DMS153 treated with DMSO at 0.1 percent for 48 hours (cell line): Measurements from ENCODE around the gene GRIPAP1.

Experiments
- DNase-seq: peaks from one replicate; lab custom pipeline; 2025; ENCODE audit not compliant: unreplicated experiment; lab: John Stamatoyannopoulos, UW

The GRIPAP1 gene

GRCh38 chrX:48961585-48962091 is 40.4 kb downstream of the GRIPAP1 start:
- no peak for DNase-seq

- no peak for DNase-seq
Measured at GRCh38 chrX:48960291-48960690, 41.8 kb downstream of the GRIPAP1 start.

GRCh38 chrX:48958635-48959094 is 43.4 kb downstream of the GRIPAP1 start:
- DNase-seq: no peak

- DNase-seq: peak; percentile 77
Measured at GRCh38 chrX:48957827-48958634, 44.0 kb downstream of the GRIPAP1 start.

GRCh38 chrX:48957477-48957826 is 44.6 kb downstream of the GRIPAP1 start, which contains the start of gene OTUD5:
Gene OTUD5 (minus strand): TSS chrX:48957607. CDS start chrX:48957570, 37 bp downstream.
- no peak for DNase-seq

GRCh38 chrX:48956728-48957414 is 45.2 kb downstream of the GRIPAP1 start:
- DNase-seq: no peak

- DNase-seq: no peak
Measured at GRCh38 chrX:48948589-48948988, 53.5 kb downstream of the GRIPAP1 start.

GRCh38 chrX:48945517-48946348 is 56.3 kb downstream of the GRIPAP1 start:
- no peak for DNase-seq

GRCh38 chrX:48942895-48943294 is 59.2 kb downstream of the GRIPAP1 start:
- DNase-seq: no peak

- DNase-seq: no peak
Measured at GRCh38 chrX:48940404-48940955, 61.6 kb downstream of the GRIPAP1 start.

GRCh38 chrX:48939524-48940228 is 62.4 kb downstream of the GRIPAP1 start:
- DNase-seq: no peak

- no peak for DNase-seq
Measured at GRCh38 chrX:48938721-48939425, 63.2 kb downstream of the GRIPAP1 start.

GRCh38 chrX:48937054-48937907 is 64.8 kb downstream of the GRIPAP1 start:
- no peak for DNase-seq

- DNase-seq: no peak
Measured at GRCh38 chrX:48936429-48937053, 65.5 kb downstream of the GRIPAP1 start.

GRCh38 chrX:48935301-48935670 is 66.8 kb downstream of the GRIPAP1 start:
- no peak for DNase-seq

GRCh38 chrX:48934581-48935300 is 67.3 kb downstream of the GRIPAP1 start:
- DNase-seq: no peak

GRCh38 chrX:48933757-48934156 is 68.3 kb downstream of the GRIPAP1 start:
- DNase-seq: no peak
